GM21619 (cell line): Measurements from ENCODE around the gene RAB11A.

ENCODE experiments used
- ATAC-seq: cut with Tn5 transposase; IDR thresholded peaks from one replicate; pipeline ENCODE4 v1.9.1; 2021; ENCODE audit not compliant: unreplicated experiment

The RAB11A gene

GRCh38 chr15:65935391-65935790 lies 66.1 kb downstream of the RAB11A start:
- no peak for ATAC-seq

- ATAC-seq = no peak
Measured at GRCh38 chr15:65936282-65936681, 67.0 kb downstream of the RAB11A start.

GRCh38 chr15:65937054-65937453 lies 67.8 kb downstream of the RAB11A start:
- no peak for ATAC-seq

GRCh38 chr15:65937476-65937875 lies 68.2 kb downstream of the RAB11A start:
- no peak for ATAC-seq

GRCh38 chr15:65938604-65939003 lies 69.3 kb downstream of the RAB11A start:
- no peak for ATAC-seq

- ATAC-seq = no peak
Measured at GRCh38 chr15:65939901-65940617, 70.8 kb downstream of the RAB11A start.

GRCh38 chr15:65940618-65940909 lies 71.3 kb downstream of the RAB11A start:
- no peak for ATAC-seq
